HL-60 (cell line): Measurements from ENCODE around the gene CALR3.

ENCODE experiments used
- DNase-seq, 2 experiments: peaks; one replicate each; pipeline ENCODE4 v3.0.0-alpha.2; 2010 to 2020; ENCODE audit warnings: low read depth in 1 of 2, low spot score in 1 of 2
- H3K27ac ChIP-seq: fragments of 250-450 bp; sonication (Bioruptor Pico); replicated peaks from 2 replicates; pipeline ENCODE4 v1.5.1; 2020; ENCODE audit warnings: mild to moderate bottlenecking, moderate library complexity
- H3K27me3 ChIP-seq: fragments of 250-450 bp; sonication (Bioruptor Pico); 2 replicates; pipeline ENCODE4 v1.5.1; 2021; ENCODE audit warnings: mild to moderate bottlenecking, moderate library complexity; ENCODE audit not compliant: insufficient read depth, poor library complexity, severe bottlenecking
- H3K4me3 ChIP-seq: replicated peaks from 2 replicates; pipeline ENCODE4 v1.5.1; 2011; ENCODE audit warnings: mild to moderate bottlenecking, control low read depth, low read length; ENCODE audit not compliant: insufficient read depth
- GABPA ChIP-seq: IDR thresholded peaks from 2 replicates; pipeline ENCODE4 v1.6.1; 2012; ENCODE audit warnings: low read depth
- POLR2AphosphoS5 ChIP-seq: IDR thresholded peaks from 2 replicates; pipeline ENCODE4 v1.6.1; 2012; ENCODE audit warnings: low read depth
- REST ChIP-seq: IDR thresholded peaks from 2 replicates; pipeline ENCODE4 v1.6.1; 2012; ENCODE audit warnings: low read depth; ENCODE audit not compliant: insufficient replicate concordance
- SPI1 ChIP-seq: IDR thresholded peaks from 2 replicates; pipeline ENCODE4 v1.6.1; 2012; ENCODE audit warnings: low read depth, mild to moderate bottlenecking, borderline replicate concordance
- TF ChIP-seq, protein P1 (sequence below): IDR thresholded peaks from one replicate; pipeline ENCODE4 v1.5.1; 2011; ENCODE audit warnings: low read length, control low read depth, inconsistent platforms; ENCODE audit not compliant: insufficient read depth

Gene CALR3

GRCh38 chr19:16442386-16443276, 53.3 kb downstream of the CALR3 start:
- Histone ChIP-seq H3K27me3 (no peaks in the 10 kb centered on the region), H3K27ac (no peak overlapping the region), H3K4me3 (no peak overlapping the region)
- peak; percentile 15; the same call in 1 of the 2 replicates for TF ChIP-seq SPI1
- TF ChIP-seq POLR2AphosphoS5: no peak
- no peak for DNase-seq

GRCh38 chr19:16441661-16442162, 54.3 kb downstream of the CALR3 start:
- peak in 1 of 2 experiments; percentile 49 for DNase-seq
- no peaks in the 10 kb centered on the region for H3K27me3 ChIP-seq
- no peak overlapping the region for H3K27ac ChIP-seq
- TF ChIP-seq POLR2AphosphoS5 (no peak), GABPA (no peak), REST (no peak), SPI1 (no peak)
- TF ChIP-seq, protein P1, sequence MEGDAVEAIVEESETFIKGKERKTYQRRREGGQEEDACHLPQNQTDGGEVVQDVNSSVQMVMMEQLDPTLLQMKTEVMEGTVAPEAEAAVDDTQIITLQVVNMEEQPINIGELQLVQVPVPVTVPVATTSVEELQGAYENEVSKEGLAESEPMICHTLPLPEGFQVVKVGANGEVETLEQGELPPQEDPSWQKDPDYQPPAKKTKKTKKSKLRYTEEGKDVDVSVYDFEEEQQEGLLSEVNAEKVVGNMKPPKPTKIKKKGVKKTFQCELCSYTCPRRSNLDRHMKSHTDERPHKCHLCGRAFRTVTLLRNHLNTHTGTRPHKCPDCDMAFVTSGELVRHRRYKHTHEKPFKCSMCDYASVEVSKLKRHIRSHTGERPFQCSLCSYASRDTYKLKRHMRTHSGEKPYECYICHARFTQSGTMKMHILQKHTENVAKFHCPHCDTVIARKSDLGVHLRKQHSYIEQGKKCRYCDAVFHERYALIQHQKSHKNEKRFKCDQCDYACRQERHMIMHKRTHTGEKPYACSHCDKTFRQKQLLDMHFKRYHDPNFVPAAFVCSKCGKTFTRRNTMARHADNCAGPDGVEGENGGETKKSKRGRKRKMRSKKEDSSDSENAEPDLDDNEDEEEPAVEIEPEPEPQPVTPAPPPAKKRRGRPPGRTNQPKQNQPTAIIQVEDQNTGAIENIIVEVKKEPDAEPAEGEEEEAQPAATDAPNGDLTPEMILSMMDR: no peak
- no peak overlapping the region for H3K4me3 ChIP-seq

DNA sequence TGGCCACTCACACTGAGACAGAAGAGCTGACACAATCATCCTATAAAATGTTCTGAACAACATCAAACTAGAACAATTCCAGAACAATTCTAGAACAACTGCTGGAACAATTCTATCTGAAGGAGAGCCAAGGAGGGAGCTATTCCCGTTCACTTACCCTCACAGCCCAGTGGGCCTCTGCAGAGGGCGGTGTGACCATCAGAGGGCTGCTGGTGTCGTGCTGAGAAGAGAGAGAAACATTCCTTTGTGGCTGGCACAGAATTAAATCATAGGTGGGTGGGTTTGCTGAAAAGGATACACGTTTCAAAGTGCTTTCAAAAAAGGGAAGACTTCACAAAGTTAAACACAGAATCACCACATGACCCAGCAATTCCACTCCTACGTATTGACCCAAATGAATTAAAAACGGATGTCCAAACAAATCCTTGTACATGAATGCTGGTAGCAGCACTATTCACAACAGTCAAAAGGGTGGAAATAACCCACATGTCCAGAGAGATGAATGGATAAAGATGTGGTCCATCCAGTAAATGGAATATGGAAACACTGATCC, 59.1 kb downstream of the CALR3 start:
- Histone ChIP-seq H3K4me3 (no peak overlapping the region), H3K27me3 (no peaks in the 10 kb centered on the region), H3K27ac (no peak overlapping the region)
- no peak for DNase-seq
- TF ChIP-seq GABPA (no peak), SPI1 (no peak), REST (no peak), POLR2AphosphoS5 (no peak)
- TF ChIP-seq, protein P1: no peak

DNA sequence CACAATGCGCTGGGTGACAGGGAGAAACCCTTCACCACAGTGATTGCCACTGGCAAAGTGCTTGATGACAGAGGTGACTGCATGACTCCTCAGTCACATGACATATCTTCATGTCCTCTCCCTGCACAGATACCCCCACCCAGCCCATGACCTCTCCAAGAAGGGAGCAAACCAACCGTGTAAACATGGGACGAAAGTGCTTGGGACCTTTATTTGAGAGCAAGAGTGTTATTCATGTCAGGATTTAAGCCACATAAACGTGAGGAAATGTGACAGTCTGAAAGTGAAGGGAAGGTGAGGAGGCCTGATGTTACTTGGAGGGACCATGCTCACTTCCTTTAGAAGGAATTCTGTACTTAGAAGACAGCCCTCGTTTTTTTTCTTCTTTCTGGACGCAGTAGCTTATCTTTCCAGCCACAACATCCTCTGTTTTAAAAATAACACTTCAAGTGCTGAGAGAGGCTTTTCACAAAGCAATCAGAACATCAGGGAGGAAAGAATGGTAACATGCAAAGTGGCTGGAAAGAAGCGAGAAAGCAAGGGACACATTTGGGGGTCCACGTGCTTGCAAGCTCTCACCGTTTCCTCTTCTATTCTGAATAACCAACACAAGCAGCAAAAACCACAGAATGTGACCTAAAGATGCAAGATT, 59.8 kb downstream of the CALR3 start:
- TF ChIP-seq POLR2AphosphoS5 (no peak), SPI1 (no peak), GABPA (no peak), REST (no peak)
- TF ChIP-seq, protein P1: no peak
- no peaks in the 10 kb centered on the region for H3K27me3 ChIP-seq
- H3K27ac ChIP-seq: no peak overlapping the region
- DNase-seq: no peak
- no peak overlapping the region for H3K4me3 ChIP-seq
